GM19025 (cell line): Measurements from ENCODE around the gene ANKRD33B.
"Not testable (repeated sequence)": the region's sequence is repeated elsewhere in the genome, so short reads cannot be mapped to it uniquely, and the experiment has no call there.

Experiments
- ATAC-seq: cut with Tn5 transposase; IDR thresholded peaks from one replicate; pipeline ENCODE4 v1.9.1; 2021; ENCODE audit warnings: mild to moderate bottlenecking, low read depth, moderate library complexity; ENCODE audit not compliant: unreplicated experiment

ANKRD33B gene

DNA sequence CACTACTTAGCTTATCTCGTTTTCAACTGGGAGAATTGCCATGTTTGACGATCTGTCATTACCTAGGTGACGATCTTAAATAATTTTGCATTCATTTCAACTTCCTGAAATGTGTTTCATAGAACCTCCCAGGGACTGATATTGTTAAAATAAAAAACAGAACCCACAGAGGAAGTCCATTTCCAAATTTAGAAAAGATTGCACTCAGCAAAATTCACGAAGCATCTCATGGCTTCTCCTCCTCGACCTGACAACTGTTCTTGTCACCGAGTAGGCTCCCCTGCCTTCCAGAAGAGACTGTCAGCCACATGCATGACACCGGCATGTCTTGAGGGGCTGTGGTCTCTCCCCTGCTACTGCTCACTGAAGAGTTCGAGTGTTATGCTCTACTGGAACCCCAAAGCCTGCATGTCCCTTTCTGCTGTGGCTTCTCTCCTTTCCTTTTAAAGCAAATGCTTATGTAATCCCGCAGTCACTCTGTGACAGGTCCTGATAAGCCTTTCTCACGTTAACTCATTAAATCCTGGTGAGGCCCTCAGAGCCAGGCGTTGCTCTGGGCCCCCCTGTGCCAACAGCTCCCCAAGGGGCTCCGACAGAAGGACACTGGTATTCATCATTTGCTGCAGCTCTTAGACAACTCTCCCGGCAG is 26.8 kb upstream of the ANKRD33B start:
- no peak for ATAC-seq

DNA sequence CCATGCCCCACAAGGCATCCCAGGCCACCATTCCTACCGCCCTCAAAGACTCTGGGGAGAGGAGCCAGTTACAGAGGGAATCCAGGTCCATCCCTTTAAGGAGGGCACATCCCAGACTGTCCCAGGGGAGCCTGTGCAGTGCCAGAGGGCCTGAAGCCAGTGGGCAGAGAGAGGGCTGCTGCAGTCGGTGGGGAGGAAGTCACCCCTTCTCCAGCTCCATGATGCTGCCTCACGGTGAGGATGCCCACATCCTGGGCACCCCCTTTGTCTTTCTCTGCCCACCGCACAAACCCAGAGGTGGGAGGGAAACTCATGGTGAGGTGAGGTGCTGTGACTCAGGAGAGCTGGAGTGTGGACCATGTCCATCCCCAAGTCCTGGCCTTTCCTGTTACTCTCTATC is 26.2 kb upstream of the ANKRD33B start:
- ATAC-seq, result no peak

DNA sequence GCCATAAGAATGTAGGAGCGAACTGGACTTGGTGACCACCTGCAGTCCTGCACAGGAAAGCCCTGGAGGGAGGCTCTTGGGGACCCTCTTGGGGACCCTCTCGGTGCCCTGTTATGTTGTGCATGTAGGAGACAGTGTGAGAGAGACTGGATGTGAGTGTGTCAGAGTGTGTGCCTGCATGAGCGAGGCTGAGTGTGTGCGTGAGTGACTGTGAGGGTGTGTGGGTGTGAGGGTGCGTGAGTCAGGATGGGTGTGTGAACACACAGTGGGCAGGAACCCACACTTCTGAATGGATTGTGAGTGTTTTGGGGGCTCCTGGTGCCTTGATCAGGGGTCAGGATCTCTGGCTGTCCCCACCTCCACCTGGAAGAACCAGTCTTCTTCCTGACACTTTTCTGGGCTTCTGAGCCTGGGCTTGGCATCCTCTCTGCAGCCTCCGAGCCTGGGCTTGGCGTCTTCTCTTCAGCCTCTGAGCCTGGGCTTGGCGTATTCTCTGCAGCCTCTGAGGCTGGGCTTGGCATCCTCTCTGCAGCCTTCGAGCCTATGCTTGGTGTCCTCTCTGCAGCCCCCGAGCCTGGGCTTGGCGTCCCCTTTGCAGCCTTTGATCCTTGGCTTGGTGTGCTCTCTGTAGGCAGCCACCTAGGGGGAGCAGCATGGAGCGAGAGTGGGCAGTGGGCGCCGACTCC is 25.6 kb upstream of the ANKRD33B start:
- ATAC-seq, result no peak

DNA sequence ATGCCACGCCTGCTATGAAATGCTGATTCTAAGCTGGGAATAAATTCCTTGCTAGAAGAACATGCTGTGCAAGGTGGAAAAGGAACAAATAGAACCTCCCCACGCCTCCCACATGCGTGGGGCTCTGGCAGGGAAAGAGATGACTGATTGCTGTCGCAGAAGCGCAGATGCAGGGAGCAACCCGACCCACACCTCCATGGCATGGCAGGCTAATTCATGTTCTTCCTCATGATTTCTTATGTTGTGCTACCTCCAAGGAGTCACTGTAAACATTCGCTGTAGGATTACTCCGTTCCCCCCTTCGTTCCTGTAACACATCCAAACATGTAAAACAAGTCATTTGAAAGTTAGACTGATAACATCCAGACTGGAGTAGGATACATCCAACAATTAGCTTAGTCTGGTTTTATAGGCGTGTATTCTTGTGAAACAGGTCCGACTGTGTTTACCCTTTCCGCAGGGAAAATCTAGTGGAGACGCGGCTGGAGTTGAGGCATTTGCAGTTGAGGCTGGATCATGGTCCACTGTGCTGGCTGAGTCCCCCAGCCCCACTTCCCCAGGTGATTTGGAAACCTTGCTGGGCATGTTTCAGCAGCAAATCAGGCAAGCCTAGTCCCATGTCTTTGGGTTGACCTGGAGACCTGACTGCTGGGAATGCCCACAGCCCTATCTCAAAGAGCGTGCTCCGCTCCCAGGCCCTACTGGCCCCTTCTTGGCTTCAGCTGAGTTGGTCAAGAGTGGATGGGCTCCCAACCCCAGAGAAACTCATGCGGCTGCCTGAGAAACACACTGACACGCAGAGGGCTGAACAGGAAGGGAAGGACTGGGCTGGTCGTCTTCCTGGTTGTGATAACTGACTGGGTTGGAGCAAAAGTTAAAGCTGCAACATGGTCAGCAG is 24.8 kb upstream of the ANKRD33B start:
- ATAC-seq, result no peak

DNA sequence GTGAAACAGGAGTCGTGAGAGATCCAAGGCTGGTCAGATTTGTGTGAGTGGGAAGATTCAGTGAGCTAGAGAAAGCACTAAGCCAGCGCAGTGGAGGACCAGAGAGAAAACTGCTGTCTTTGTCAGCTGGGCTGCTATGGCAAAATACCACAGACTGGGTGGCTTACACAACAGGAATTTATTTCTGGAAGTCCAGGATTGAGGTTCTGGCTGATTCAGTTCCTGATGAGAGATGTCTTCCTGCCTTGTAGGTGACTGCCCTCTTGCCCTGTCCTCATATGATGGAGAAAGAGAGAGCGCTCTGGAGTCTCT is 24.2 kb upstream of the ANKRD33B start:
- no peak for ATAC-seq

DNA sequence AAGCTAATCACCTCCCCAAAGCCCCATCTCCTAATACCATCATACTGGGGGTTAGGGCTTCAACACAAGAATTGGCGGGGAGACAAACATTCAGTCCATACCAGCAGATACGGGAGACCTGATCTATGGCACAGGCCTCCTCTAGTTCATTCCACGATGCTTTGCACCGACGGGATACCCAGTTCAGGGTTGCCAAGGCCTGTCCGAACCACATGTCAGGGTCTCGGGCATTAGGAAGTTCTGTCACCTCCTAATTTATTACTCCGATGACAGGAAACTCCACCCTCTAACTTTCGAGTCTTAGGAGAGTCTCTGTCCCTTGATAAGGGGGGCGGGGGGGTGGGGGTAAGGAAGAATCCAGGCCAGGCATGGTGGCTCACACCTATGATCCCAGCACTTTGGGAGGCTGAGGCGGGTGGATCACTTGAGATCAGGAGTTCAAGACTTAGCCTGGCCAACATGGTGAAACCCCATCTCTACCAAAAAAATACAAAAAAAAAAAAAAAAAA is 23.8 kb upstream of the ANKRD33B start:
- ATAC-seq, result no peak

DNA sequence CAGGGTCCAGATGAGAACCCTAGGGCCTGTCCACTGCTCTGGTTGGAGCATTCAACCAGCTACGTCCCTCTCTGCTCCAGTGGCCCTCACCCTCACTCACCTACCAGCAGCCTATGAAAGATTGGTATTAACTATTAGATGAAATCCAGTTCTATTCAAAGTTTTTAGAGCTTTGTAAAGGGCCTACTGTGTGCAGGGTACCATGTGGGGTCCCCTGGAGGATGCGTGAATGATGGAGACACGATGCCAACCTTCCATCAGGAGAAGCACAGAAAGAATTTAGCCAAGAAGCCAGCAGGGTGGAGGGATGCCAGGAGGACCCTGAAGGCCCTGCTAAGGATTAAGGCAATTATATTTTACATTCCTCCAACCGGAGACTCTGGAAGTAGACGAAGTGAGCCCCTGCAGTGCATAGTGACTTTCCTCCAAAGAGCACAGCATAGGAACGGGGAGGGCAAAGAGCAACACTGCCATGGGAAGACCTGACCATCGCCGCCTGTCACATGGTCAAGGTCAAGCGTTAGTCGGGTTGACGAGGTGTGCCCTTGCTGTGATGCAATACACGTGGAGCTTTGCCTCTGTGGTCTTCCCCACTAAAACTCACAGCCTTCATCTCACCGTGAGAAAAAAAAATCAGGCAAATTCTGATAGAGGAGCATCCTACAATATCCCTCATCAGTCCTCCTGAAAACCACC is 22.8 kb upstream of the ANKRD33B start:
- ATAC-seq, result no peak

DNA sequence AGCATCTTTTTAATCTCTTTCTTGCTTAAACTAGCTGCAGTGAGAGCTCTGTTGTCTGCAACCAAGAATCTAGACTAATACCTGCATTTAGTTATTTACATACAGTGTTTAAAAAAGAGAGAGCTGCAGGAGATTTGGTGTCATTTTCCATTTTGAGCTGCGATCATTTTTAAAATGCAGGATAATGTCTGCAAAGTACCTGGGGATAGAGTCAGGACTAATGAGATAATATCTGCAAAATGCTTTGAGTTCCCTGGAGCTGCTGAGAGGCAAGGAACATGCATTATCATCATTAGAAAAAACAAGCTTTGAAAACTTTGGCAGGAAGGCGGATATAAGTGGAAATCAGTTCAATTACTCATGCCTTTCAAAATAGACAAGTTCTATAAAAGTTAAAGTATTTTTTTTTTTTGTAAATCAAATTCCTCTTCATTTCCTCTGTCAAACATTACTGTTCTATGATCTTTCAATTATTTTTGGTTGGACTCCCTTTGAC is 21.8 kb upstream of the ANKRD33B start:
- ATAC-seq, result no peak

DNA sequence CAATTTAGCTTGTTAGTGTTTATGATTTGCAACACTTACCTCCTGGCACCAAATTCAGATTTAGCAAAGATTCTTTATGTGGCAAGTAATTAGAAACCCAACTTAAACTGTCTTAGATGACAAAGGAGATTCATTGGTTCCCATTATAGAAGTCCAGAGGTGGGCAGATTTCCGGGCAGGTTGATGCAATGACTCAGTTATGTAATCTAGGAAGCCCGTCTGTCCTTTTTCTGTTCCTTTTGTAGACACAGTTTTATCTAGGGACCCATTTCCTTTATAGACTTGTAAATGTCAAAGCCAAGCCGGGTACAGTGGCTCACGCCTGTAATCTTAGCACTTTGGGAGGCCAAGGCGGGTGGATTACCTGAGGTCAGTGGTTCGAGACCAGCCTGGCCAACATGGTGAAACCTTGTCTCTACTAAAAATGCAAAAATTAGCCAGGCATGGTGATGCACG is 20.3 kb upstream of the ANKRD33B start:
- ATAC-seq, result no peak

DNA sequence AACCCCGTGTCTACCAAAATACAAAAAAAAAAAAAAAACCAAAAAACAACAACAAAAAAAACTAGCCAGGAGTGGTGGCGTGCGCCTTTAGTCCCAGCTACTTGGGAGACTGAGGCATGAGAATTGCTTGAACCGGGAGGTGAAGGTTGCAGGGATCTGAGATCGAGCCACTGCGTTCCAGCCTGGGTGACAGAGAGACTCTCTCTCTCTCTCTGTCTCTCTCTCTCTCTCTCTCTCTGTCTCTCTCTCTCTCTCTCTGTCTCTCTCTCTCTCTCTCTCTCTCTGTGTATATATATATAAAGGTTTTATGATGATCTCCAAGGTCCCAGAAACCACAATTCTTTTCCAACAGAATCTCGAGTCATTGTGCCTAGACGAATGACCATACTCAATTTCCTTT is 18.8 kb upstream of the ANKRD33B start:
- ATAC-seq, result no peak

DNA sequence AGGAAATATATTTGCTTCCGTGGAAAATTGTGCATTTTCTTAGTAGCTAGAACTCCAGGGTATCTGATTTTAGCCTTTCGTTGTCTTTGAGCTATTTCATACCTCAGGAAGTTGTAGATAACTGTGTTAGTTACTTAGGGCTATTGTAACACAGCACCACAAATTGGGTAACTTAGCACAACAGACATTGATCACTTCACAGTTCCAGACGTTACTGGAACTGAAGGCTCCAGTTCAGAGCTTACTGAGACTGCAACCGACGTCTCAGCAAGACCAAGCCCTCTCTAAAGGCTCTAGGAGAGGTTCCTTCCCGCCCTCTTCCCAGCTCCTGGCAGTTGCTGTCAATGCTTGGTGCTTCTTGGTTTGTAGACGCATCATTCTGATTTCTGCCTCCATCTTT is 17.7 kb upstream of the ANKRD33B start:
- no peak for ATAC-seq

DNA sequence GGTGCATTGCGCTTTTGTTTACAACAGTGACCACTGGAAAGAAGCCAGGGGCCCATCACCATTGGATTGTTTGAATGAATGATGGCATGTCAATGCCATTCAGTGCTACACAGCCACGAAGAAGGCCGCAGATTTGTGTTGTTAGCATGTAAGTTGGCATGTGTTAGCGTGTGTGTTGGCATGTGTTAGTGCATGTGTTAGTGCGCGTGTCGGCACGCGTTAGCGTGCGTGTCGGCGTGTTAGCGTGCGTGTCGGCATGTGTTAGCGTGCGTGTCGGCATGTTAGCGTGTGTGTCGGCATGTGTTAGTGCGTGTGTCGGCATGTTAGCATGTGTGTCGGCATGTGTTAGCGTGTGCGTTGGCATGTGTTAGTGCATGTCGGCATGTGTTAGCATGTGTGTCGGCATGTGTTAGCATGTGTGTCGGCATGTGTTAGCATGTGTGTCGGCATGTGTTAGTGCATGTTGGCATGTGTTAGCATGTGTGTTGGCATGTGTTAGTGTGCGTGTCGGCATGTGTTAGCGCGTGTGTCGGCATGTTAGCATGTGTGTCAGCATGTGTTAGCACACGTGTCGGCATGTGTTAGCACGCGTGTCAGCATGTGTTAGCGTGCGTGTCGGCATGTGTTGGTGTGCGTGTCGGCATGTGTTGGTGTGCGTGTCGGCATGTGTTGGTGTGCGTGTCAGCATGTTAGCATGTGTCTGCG is 15.3 kb upstream of the ANKRD33B start:
- no peak for ATAC-seq

DNA sequence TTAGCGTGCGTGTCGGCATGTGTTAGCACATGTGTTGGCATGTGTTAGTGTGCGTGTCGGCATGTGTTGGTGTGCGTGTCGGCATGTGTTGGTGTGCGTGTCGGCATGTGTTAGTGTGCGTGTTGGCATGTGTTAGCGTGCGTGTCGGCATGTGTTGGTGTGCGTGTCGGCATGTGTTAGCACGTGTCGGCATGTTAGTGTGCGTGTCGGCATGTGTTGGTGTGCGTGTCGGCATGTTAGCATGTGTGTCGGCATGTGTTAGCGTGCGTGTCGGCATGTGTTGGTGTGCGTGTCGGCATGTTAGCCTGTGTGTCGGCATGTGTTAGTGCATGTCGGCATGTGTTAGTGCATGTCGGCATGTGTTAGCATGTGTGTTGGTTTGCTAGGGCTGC is 14.8 kb upstream of the ANKRD33B start:
- not testable (repeated sequence) for ATAC-seq

DNA sequence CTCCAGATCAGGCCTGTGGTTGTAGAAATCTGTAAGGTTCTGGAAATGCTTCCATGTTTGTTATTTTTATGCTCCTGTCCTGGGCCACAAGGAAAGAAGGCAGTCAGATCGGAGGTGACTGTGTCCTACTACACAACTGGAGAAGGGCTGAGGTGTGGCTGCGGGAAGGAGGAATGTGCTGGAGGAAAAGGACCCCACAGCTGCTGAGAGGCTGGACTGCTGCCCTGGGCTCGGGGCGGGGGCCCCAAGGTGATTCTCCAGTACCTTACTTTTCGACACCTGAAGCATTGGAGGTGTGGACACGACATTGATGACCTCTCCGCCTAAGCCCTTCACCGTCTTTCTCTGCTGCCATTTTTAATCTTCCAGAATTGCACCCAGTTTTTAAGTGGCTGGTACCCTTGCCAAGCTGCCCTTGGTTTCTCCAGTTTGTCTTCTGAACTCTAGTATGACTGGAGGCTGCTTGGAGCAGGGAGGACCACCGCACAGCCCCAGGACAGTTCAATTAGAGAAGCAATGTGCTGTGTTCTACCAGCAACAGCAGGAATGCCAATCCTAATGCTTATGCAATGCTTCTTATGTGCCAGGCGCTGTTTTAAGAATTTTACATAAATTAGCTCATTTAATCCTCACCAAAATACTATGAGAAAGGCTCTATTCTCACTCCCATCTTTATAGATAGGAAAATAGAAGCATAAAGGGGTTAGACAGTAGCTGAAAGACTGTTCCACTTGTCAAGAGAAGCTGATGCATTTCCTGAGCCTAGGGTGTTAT is 13.5 kb upstream of the ANKRD33B start:
- ATAC-seq, result no peak

DNA sequence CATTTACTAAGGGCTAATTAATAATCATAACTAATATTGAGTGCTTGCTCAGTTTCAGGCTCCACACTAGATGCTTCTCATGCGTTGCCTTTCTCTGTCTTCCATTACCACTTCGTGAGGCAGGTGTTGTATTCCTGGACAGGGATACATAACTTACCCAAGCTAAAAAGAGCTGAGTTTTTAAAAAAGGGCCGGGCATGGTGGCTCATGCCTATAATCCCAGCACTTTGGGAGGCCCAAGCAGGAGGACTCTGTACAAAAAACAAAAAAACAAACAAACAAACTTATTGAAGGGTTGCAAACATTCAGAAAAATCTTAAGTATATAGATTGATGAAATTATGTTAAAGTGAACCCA is 12.1 kb upstream of the ANKRD33B start:
- no peak for ATAC-seq

DNA sequence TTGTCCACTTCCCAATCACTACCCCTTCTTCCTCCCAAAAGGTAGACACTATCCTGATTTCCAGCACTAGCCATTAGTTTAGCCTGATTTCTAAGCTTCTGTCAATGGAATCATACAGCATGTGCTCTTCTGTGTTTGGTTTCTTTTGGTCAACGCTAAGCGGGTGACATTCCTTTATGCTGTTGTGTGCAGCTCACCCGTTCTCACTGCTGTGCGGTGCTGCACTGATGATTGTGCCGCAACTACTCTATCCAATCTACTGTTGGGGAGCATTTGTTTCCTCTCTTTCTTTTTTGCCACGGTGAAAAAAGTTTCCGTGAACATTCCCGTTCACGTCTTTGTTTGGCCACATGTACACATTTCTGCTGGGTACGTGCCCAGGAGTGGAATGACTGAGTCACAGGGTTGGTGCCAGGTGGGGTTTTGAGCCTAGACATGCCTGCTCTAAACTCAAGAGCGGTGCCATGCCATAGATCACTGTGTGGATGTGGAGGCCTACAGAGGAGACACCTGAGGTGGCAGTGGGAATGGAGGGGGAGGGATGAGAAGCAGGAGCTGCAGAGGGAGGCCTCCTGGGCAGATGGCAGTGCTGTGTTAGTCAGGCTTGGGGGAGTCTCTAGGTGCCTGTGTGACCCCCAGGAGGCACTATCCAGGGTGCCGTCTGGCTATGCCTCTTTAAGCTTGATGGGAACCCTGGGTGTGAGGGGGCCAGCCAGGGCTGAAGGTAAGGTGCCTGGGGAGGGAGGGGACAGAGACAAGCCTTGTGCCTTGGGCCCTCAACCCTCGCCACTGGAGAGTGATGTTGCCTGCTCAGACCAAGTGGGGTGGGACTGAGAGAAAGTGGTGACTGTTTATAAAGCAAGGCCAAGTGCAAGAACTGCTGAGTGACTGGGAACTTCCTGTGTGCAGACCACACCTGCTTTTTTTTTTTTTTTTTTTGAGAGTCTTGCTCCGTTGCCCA is 11.4 kb upstream of the ANKRD33B start:
- peak; percentile 50 for ATAC-seq

DNA sequence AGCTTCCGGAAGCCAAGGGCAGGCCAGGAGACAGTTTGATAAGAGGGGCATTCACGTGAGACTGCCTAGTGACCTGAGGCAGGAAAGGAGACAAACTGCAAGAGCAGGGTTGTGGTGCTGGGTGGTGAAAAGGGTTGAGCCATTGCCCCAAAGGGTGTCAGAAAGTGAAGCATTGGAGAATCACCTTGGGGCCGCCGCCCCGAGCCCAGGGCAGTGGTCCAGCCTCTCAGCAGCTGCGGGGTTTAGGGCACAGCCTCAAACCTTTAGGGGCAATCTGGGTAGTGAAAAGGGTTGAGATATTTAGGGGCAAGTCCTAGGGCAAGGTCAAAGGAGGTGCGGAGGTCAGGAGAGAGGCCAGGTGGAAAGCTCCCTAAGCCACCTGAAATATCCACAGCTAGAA is 10.4 kb upstream of the ANKRD33B start:
- no peak for ATAC-seq

DNA sequence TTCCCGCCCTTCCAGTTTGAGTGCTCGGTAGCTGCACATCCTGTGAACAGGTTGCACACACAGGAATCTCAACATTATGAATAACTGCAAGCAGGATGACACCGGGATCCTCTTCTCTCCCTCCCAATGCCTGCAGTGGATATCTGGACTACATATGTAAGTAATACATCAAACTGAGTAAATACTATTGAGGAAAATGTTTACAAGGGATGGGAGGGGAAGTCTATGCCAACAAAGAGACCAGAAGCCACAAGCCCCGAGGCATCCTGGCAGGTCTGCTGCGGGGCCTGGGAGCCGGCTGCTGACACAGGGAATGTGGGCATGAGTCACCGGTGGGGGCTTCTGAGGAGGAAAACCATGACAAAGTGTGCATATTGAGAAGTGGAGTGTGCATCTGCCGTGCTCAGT is 8.6 kb upstream of the ANKRD33B start:
- ATAC-seq, result no peak
